H1 (cell line): Measurements from ENCODE around the gene APBA2. TPM values are rescaled to one million over a fixed set of nuclear protein-coding genes. Genes with fewer than 3 reads are reported as not detected.

ENCODE experiments used
- CTCF ChIA-PET: fragments of 300-600 bp; sonication (Branson Sonifier 250); formaldehyde crosslinking; loops from one replicate; lab custom pipeline; 2021; ENCODE audit not compliant: partially characterized antibody; lab: Charles Lee
- POLR2A ChIA-PET: fragments of 300-600 bp; sonication (Branson Sonifier 250); formaldehyde crosslinking; loops from one replicate; lab custom pipeline; 2021; ENCODE audit warnings: inconsistent platforms; ENCODE audit not compliant: partially characterized antibody; lab: Charles Lee
- DNase-seq, 2 experiments: peaks; one replicate each; pipeline versions ENCODE4 v3.0.0 to v3.0.0-alpha.2; 2010 to 2022; ENCODE audit warnings: low spot score in 2 of 2, low read depth in 1 of 2, mixed read lengths in 1 of 2
- FAIRE-seq: peaks from 2 replicates; lab custom pipeline; 2011; peaks lifted over from hg19 to GRCh38; lab: Jason Lieb, UNC
- H2AFZ ChIP-seq: 2 replicates; pipeline ENCODE4 v1.8.1; 2012; ENCODE audit warnings: low read length, inconsistent platforms
- H2AK5ac ChIP-seq: 2 replicates; pipeline ENCODE4 v1.6.1; 2013; ENCODE audit warnings: low read depth, low read length
- H2BK120ac ChIP-seq: replicated peaks from 2 replicates; pipeline ENCODE3; 2013; ENCODE audit warnings: low read depth, low read length, inconsistent platforms
- H2BK12ac ChIP-seq: 2 replicates; pipeline ENCODE4 v1.6.1; 2013; ENCODE audit warnings: low read depth, low read length
- H2BK15ac ChIP-seq: 2 replicates; pipeline ENCODE4 v1.6.1; 2013; ENCODE audit warnings: low read length
- H2BK20ac ChIP-seq: 2 replicates; pipeline ENCODE4 v1.6.1; 2013; ENCODE audit warnings: low read length
- H2BK5ac ChIP-seq: 2 replicates; pipeline ENCODE4 v1.6.1; 2013; ENCODE audit warnings: low read depth, low read length
- H3K14ac ChIP-seq: 2 replicates; pipeline ENCODE4 v1.6.1; 2013; ENCODE audit warnings: inconsistent platforms; ENCODE audit not compliant: insufficient read length
- H3K18ac ChIP-seq: 2 replicates; pipeline ENCODE4 v1.6.1; 2013; ENCODE audit warnings: low read length; ENCODE audit errors: extremely low read depth
- H3K23ac ChIP-seq: 2 replicates; pipeline ENCODE4 v1.6.1; 2013; ENCODE audit warnings: inconsistent platforms; ENCODE audit not compliant: insufficient read length
- H3K23me2 ChIP-seq: 2 replicates; pipeline ENCODE4 v1.6.1; 2013; ENCODE audit warnings: low read depth, low read length
- H3K27ac ChIP-seq: 2 replicates; pipeline ENCODE4 v1.6.1; 2011; ENCODE audit warnings: low read depth, low read length, inconsistent platforms
- H3K27me3 ChIP-seq, 4 experiments: replicated peaks in 1 of 4; 1 replicate in 1 of 4; 2 replicates in 3 of 4; pipeline versions ENCODE4 v1.6.1 to v1.8.1; 2011 to 2013; ENCODE audit warnings: low read length in 3 of 4, mild to moderate bottlenecking in 3 of 4, inconsistent platforms in 2 of 4, mixed read lengths in 2 of 4, moderate library complexity in 1 of 4; ENCODE audit not compliant: control insufficient read depth in 3 of 4, insufficient read depth in 3 of 4; ENCODE audit errors: extremely low read depth in 1 of 4
- H3K36me3 ChIP-seq, 4 experiments: 2 replicates each; pipeline versions ENCODE4 v1.6.1 to v1.8.1; 2011 to 2013; ENCODE audit warnings: mild to moderate bottlenecking in 4 of 4, low read length in 3 of 4, moderate library complexity in 2 of 4, control low read depth in 1 of 4, inconsistent platforms in 1 of 4; ENCODE audit not compliant: insufficient read depth in 4 of 4, control insufficient read depth in 2 of 4
- H3K4ac ChIP-seq: replicated peaks from 2 replicates; pipeline ENCODE3; 2013; ENCODE audit warnings: low read length, low read depth, mixed read lengths, inconsistent platforms; ENCODE audit not compliant: insufficient read length
- H3K4me1 ChIP-seq, 4 experiments: replicated peaks in 1 of 4; 1 replicate in 1 of 4; 2 replicates in 3 of 4; pipeline versions ENCODE4 v1.6.1 to v1.8.1; 2011 to 2013; ENCODE audit warnings: low read length in 3 of 4, inconsistent platforms in 2 of 4, mixed read lengths in 1 of 4; ENCODE audit not compliant: insufficient read depth in 4 of 4, control insufficient read depth in 3 of 4
- H3K4me2 ChIP-seq, 2 experiments: 2 replicates each; pipeline versions ENCODE4 v1.6.1 to v1.8.1; 2011 to 2013; ENCODE audit warnings: low read depth in 2 of 2, low read length in 2 of 2, control low read depth in 1 of 2, inconsistent platforms in 1 of 2, mild to moderate bottlenecking in 1 of 2; ENCODE audit not compliant: insufficient read depth in 1 of 2
- H3K4me3 ChIP-seq, 4 experiments: fragments of 200-600, 300-600 bp in 1 of 4; sonication (generic), shearing (Covaris generic), sonication (Bioruptor Twin) in 1 of 4; 2 replicates each; pipeline versions ENCODE4 v1.5.1 to v1.8.1; 2011 to 2016; ENCODE audit warnings: low read length in 4 of 4, low read depth in 3 of 4, control low read depth in 2 of 4, inconsistent platforms in 2 of 4, mild to moderate bottlenecking in 2 of 4, mixed read lengths in 1 of 4, moderate library complexity in 1 of 4; ENCODE audit not compliant: insufficient read depth in 2 of 4; ENCODE audit errors: extremely low read depth in 1 of 4
- H3K56ac ChIP-seq: replicated peaks from 2 replicates; pipeline ENCODE3; 2013; ENCODE audit warnings: low read depth, mild to moderate bottlenecking, mixed read lengths, low read length, inconsistent platforms; ENCODE audit not compliant: insufficient read length
- H3K79me1 ChIP-seq: 2 replicates; pipeline ENCODE4 v1.6.1; 2013; ENCODE audit warnings: low read depth, low read length, control low read depth
- H3K79me2 ChIP-seq, 2 experiments: 2 replicates each; pipeline versions ENCODE4 v1.6.1 to v1.8.1; 2012 to 2013; ENCODE audit warnings: low read length in 2 of 2, mild to moderate bottlenecking in 2 of 2, inconsistent platforms in 1 of 2; ENCODE audit not compliant: insufficient read depth in 2 of 2, control insufficient read depth in 1 of 2
- H3K9ac ChIP-seq, 4 experiments: replicated peaks in 1 of 4; 1 replicate in 1 of 4; 2 replicates in 3 of 4; pipeline versions ENCODE4 v1.6.1 to v1.8.1; 2011 to 2013; ENCODE audit warnings: low read depth in 3 of 4, low read length in 3 of 4, control low read depth in 2 of 4, mild to moderate bottlenecking in 2 of 4, moderate library complexity in 2 of 4, inconsistent platforms in 1 of 4; ENCODE audit errors: extremely low read depth in 1 of 4
- H3K9me3 ChIP-seq, 2 experiments: 2 replicates each; pipeline versions ENCODE4 v1.6.1 to v1.8.1; 2012 to 2013; ENCODE audit warnings: mild to moderate bottlenecking in 2 of 2, moderate library complexity in 2 of 2, control low read depth in 1 of 2, inconsistent platforms in 1 of 2, low read depth in 1 of 2, low read length in 1 of 2, mixed read lengths in 1 of 2; ENCODE audit not compliant: insufficient read depth in 2 of 2
- H4K20me1 ChIP-seq, 2 experiments: replicated peaks in 1 of 2; 2 replicates each; pipeline versions ENCODE3 to v1.8.1; 2011 to 2013; ENCODE audit warnings: inconsistent platforms in 2 of 2, low read length in 2 of 2, mild to moderate bottlenecking in 1 of 2; ENCODE audit not compliant: insufficient read depth in 2 of 2, control insufficient read depth in 1 of 2
- H4K5ac ChIP-seq: 2 replicates; pipeline ENCODE4 v1.6.1; 2013; ENCODE audit warnings: low read length, low read depth, mixed read lengths, inconsistent platforms; ENCODE audit not compliant: insufficient read length
- H4K8ac ChIP-seq: 2 replicates; pipeline ENCODE4 v1.8.0; 2013; ENCODE audit warnings: mild to moderate bottlenecking, moderate library complexity, low read length, inconsistent platforms; ENCODE audit not compliant: insufficient read depth; ENCODE audit errors: extremely low read depth
- H4K91ac ChIP-seq: replicated peaks from 2 replicates; pipeline ENCODE3; 2013; ENCODE audit warnings: low read length, mixed read lengths, inconsistent platforms; ENCODE audit not compliant: insufficient read length
- BRCA1 ChIP-seq: IDR thresholded peaks from 2 replicates; pipeline ENCODE4 v1.6.1; 2012; ENCODE audit warnings: low read depth, low read length, improper control_type of control experiment
- CBX8 ChIP-seq: fragments of 300-800, 300-1000 bp; sonication (generic); IDR thresholded peaks from 2 replicates; pipeline ENCODE4 v1.7.1; 2016; ENCODE audit warnings: low read depth, low read length, borderline replicate concordance
- CEBPB ChIP-seq: IDR thresholded peaks from 2 replicates; pipeline ENCODE4 v1.6.1; 2012; ENCODE audit warnings: low read depth, low read length
- CREB1 ChIP-seq: IDR thresholded peaks from 2 replicates; pipeline ENCODE4 v1.6.1; 2012; ENCODE audit warnings: inconsistent platforms
- CTBP2 ChIP-seq: IDR thresholded peaks from 2 replicates; pipeline ENCODE4 v1.7.0; 2011; ENCODE audit warnings: borderline replicate concordance, mild to moderate bottlenecking, moderate library complexity, mixed read lengths, low read length; ENCODE audit not compliant: insufficient read depth, insufficient read length
- EGR1 ChIP-seq: IDR thresholded peaks from 2 replicates; pipeline ENCODE4 v1.6.1; 2011; ENCODE audit warnings: low read depth, low read length, borderline replicate concordance
- GTF2F1 ChIP-seq: IDR thresholded peaks from 2 replicates; pipeline ENCODE4 v1.6.1; 2012; ENCODE audit warnings: low read depth, low read length, improper control_type of control experiment, borderline replicate concordance
- HDAC2 ChIP-seq, 2 experiments: fragments of 300-600 bp in 1 of 2; sonication (generic) in 1 of 2; IDR thresholded peaks; 2 replicates each; pipeline ENCODE4 v1.6.1; 2011 to 2012; ENCODE audit warnings: low read depth in 2 of 2, low read length in 2 of 2, mild to moderate bottlenecking in 2 of 2, moderate library complexity in 2 of 2, borderline replicate concordance in 1 of 2, inconsistent platforms in 1 of 2
- KDM1A ChIP-seq: fragments of 200-600, 300-600 bp; sonication (generic); IDR thresholded peaks from 2 replicates; pipeline ENCODE4 v1.7.1; 2016; ENCODE audit warnings: mild to moderate bottlenecking, low read length, borderline replicate concordance
- POLR2AphosphoS5 ChIP-seq: IDR thresholded peaks from 2 replicates; pipeline ENCODE4 v1.6.1; 2011; ENCODE audit warnings: low read depth, low read length
- SRF ChIP-seq: IDR thresholded peaks from 2 replicates; pipeline ENCODE4 v1.6.1; 2011; ENCODE audit warnings: mild to moderate bottlenecking, low read depth, low read length, moderate library complexity
- ZNF274 ChIP-seq: IDR thresholded peaks from 2 replicates; pipeline ENCODE4 v1.7.0; 2012; ENCODE audit warnings: low read length, borderline replicate concordance; ENCODE audit errors: extremely low read depth
- WGBS, 2 experiments: shearing (Covaris generic) in 1 of 2; methylation state at CpG; one replicate each; pipeline versions ENCODE4 v1.1.6 to v1.1.7; 2013 to 2015; ENCODE audit warnings: low lambda C conversion rate in 2 of 2, mixed read lengths in 2 of 2, inconsistent platforms in 1 of 2, low coverage in 1 of 2, missing lambda C conversion rate in 1 of 2; ENCODE audit not compliant: insufficient replicate concordance in 2 of 2, insufficient coverage in 1 of 2, insufficient read length in 1 of 2; ENCODE audit errors: extremely low coverage in 1 of 2, missing lambda C conversion rate in 1 of 2; 5-methylcytosine and 5-hydroxymethylcytosine counted together
- polyA plus RNA-seq, 7 experiments: library from polyadenylated mRNA; depleted of rRNA in 3 of 7; stranded (reverse) in 5 of 7; unstranded in 2 of 7; fragments of >200 nt in 5 of 7; fragments of 200-250 nt in 2 of 7; gene quantifications; 1 replicate in 5 of 7; 2 replicates in 1 of 7; 4 replicates in 1 of 7; pipeline versions ENCODE4 v1.2.1 to v1.2.3, GENCODE V29; 2011 to 2013; ENCODE audit warnings: missing spikeins in 2 of 7, mixed read lengths in 2 of 7
- total RNA-seq: library from RNA; stranded (reverse); fragmentation: NEBNext Ultra II Directional; extraction: Animal tissue kit (Norgen Biotek cat#: 25700); gene quantifications from 2 replicates; pipeline ENCODE4 v1.2.1, GENCODE V29; 2021

Gene APBA2
- total and polyA plus RNA-seq, 2 of the 8 experiments (the other 6 are each of a cell fraction or from before 2014, with no cell fraction given): 15.5 to 19.0 TPM

- Histone ChIP-seq H3K9ac (no peak overlapping the region), H2BK5ac (no peak overlapping the region), H3K4me1 (0 out of 7 replicates have a peak, but pooled peaks cover 0 to 2% (median 0%) of the 10 kb centered on the region in 4 experiments), H4K91ac (no peak overlapping the region), H3K9me3 (0 out of 4 replicates have a peak, but pooled peaks cover 0 to 4% of the 10 kb centered on the region in 2 experiments), H3K27ac (no peak overlapping the region), H3K23ac (no peak overlapping the region), H3K4ac (no peak overlapping the region), H3K56ac (no peak overlapping the region), H3K14ac (no peak overlapping the region), H3K4me2 (no peak overlapping the region), H3K36me3 (no peaks in the 10 kb centered on the region; a peak in 1 of 8 replicates), H4K8ac (no peak overlapping the region), H2BK20ac (no peak overlapping the region), H3K27me3 (no peaks in the 10 kb centered on the region), H2BK15ac (no peak overlapping the region), H2BK12ac (no peak overlapping the region), H3K23me2 (no peaks in the 10 kb centered on the region; the same call in 1 of the 2 replicates), H2AK5ac (no peak overlapping the region), H2BK120ac (no peak overlapping the region), H4K5ac (no peak overlapping the region), H3K79me2 (no peaks in the 10 kb centered on the region), H3K79me1 (no peaks in the 10 kb centered on the region), H4K20me1 (no peaks in the 10 kb centered on the region), H2AFZ (no peak overlapping the region), H3K18ac (no peak overlapping the region), H3K4me3 (no peak overlapping the region)
- no peak for FAIRE-seq
- DNase-seq: no peak
- CTCF ChIA-PET: interaction anchor here (1.0 to 4.2 kb wide), 3 partner anchors 8 to 83 kb away, joined by 3 to 23 read pairs (median 4); no protein-coding TSS in a partner anchor
- TF ChIP-seq CTBP2 (no peak), GTF2F1 (no peak), SRF (no peak), KDM1A (no peak), HDAC2 (IDR thresholded peaks at IDR 0.05; ENCODE audit: borderline replicate concordance in 1 of 2, low read depth in 2 of 2, low read length in 2 of 2) (no peak), BRCA1 (no peak), POLR2AphosphoS5 (no peak), CREB1 (no peak), ZNF274 (no peak), CBX8 (no peak), EGR1 (no peak), CEBPB (no peak)
- POLR2A ChIA-PET: no interaction called here
- 89% methylated on average over 11 of the region's 11 CpGs; no CpG with 5 or more reads in 1 of the 2 experiments for WGBS, 2 experiments
These were observed 185.6 kb downstream of the APBA2 start for GRCh38 chr15:29071232-29071881.
